ENCODE measurements around the gene NDNF. TPM values are rescaled to one million over a fixed set of nuclear protein-coding genes. Genes with fewer than 3 reads are reported as not detected.

NDNF gene
- polyA plus RNA-seq, 3 donors = not detected

- H3K4me1 Mint-ChIP-seq = no peaks in the 10 kb centered on the region
- 73% methylated on average over 3 of the region's 6 CpGs for WGBS (ENCODE audit: insufficient coverage)
- Histone ChIP-seq H3K9ac (ENCODE audit: insufficient read depth, low read length, poor library complexity, severe bottlenecking) (no peak overlapping the region), H3K27ac (ENCODE audit: low read depth in 1 of 2, low read length in 2 of 2) (no peak overlapping the region), H3K27me3 (ENCODE audit: control insufficient read depth in 2 of 2, insufficient read depth in 2 of 2, low read length in 2 of 2) (peaks cover 0 to 3% of the 10 kb centered on the region in 2 donors), H3K9me3 (replicated peaks in 1 of 2; ENCODE audit: control insufficient read depth in 1 of 2, insufficient read depth in 1 of 2, low read length in 2 of 2) (no peaks in the 10 kb centered on the region), H3K4me3 (replicated peaks in 1 of 3; ENCODE audit: low read depth in 2 of 3, low read length in 3 of 3) (no peak overlapping the region), H3K4me1 (ENCODE audit: control insufficient read depth in 1 of 2, insufficient read depth in 2 of 2, low read length in 2 of 2) (no peaks in the 10 kb centered on the region), H3K4me2 (replicated peaks; ENCODE audit: extremely low read depth, low read length, poor library complexity, severe bottlenecking) (no peak overlapping the region), H2AFZ (ENCODE audit: insufficient read depth, low read depth, low read length, poor library complexity, severe bottlenecking) (no peak overlapping the region), H3K36me3 (replicated peaks in 1 of 2; ENCODE audit: control insufficient read depth in 1 of 2, insufficient read depth in 2 of 2, low read length in 2 of 2) (no peaks in the 10 kb centered on the region), H3K79me2 (ENCODE audit: insufficient read depth, low read length) (no peaks in the 10 kb centered on the region), H4K20me1 (ENCODE audit: insufficient read depth, low read length) (no peaks in the 10 kb centered on the region)
- TF ChIP-seq CTCF (IDR thresholded peaks at IDR 0.05) = no peak
- H3K9me3 Mint-ChIP-seq = no peaks in the 10 kb centered on the region
- no peaks in the 10 kb centered on the region for H3K36me3 Mint-ChIP-seq
- H3K27me3 Mint-ChIP-seq (ENCODE audit: low read depth in 3 of 3) = peaks cover 2 to 16% (median 12%) of the 10 kb centered on the region in 3 donors
- H3K4me3 Mint-ChIP-seq = no peak overlapping the region
- intact Hi-C loops (cut with micrococcal nuclease) = no loop called here
- no peak for DNase-seq
- no peak overlapping the region for H3K27ac Mint-ChIP-seq
Observed at GRCh38 chr4:121048165-121048564, 24.2 kb downstream of the NDNF start.

GRCh38 chr4:121041307-121042090 is 30.8 kb downstream of the NDNF start:
- no peaks in the 10 kb centered on the region for H3K9me3 ChIP-seq (replicated peaks in 1 of 2; ENCODE audit: control insufficient read depth in 1 of 2, insufficient read depth in 1 of 2, low read length in 2 of 2)
- H3K27me3 Mint-ChIP-seq (ENCODE audit: low read depth in 3 of 3) = peaks cover 2 to 10% (median 6%) of the 10 kb centered on the region in 3 donors
- no peak for TF ChIP-seq CTCF (IDR thresholded peaks at IDR 0.05)
- H3K4me3 ChIP-seq (replicated peaks in 1 of 3; ENCODE audit: low read depth in 2 of 3, low read length in 3 of 3) = no peak overlapping the region
- H3K27ac Mint-ChIP-seq = peak overlapping the region in 1 of 7 donors; percentile 60
- no peaks in the 10 kb centered on the region for H3K79me2 ChIP-seq (ENCODE audit: insufficient read depth, low read length)
- no peaks in the 10 kb centered on the region for H3K9me3 Mint-ChIP-seq
- no peaks in the 10 kb centered on the region for H3K36me3 Mint-ChIP-seq
- no peak overlapping the region for H3K27ac ChIP-seq (ENCODE audit: low read depth in 1 of 2, low read length in 2 of 2)
- H3K4me3 Mint-ChIP-seq = no peak overlapping the region
- no peaks in the 10 kb centered on the region for H3K4me1 ChIP-seq (ENCODE audit: control insufficient read depth in 1 of 2, insufficient read depth in 2 of 2, low read length in 2 of 2)
- H4K20me1 ChIP-seq (ENCODE audit: insufficient read depth, low read length) = no peaks in the 10 kb centered on the region
- intact Hi-C loops (cut with micrococcal nuclease) = no loop called here
- H3K4me1 Mint-ChIP-seq = no peaks in the 10 kb centered on the region
- H3K9ac ChIP-seq (ENCODE audit: insufficient read depth, low read length, poor library complexity, severe bottlenecking) = no peak overlapping the region
- whole genome bisulfite sequencing (ENCODE audit: insufficient coverage) = 100% methylated on average over 1 of the region's 8 CpGs
- H3K4me2 ChIP-seq (replicated peaks; ENCODE audit: extremely low read depth, low read length, poor library complexity, severe bottlenecking) = no peak overlapping the region
- no peaks in the 10 kb centered on the region for H3K36me3 ChIP-seq (replicated peaks in 1 of 2; ENCODE audit: control insufficient read depth in 1 of 2, insufficient read depth in 2 of 2, low read length in 2 of 2)
- peaks cover 0 to 1% of the 10 kb centered on the region in 2 donors for H3K27me3 ChIP-seq (ENCODE audit: control insufficient read depth in 2 of 2, insufficient read depth in 2 of 2, low read length in 2 of 2)
- no peak for DNase-seq
- no peak overlapping the region for H2AFZ ChIP-seq (ENCODE audit: insufficient read depth, low read depth, low read length, poor library complexity, severe bottlenecking)
